ENCODE data around the gene CBFA2T3. TPM values are rescaled to one million over a fixed set of nuclear protein-coding genes. Genes with fewer than 3 reads are reported as not detected.

Gene CBFA2T3
- total and polyA plus RNA-seq, 2 donors (not counting 1 experiment from before 2014, with no cell fraction given): 40.8 to 58.3 TPM

DNA sequence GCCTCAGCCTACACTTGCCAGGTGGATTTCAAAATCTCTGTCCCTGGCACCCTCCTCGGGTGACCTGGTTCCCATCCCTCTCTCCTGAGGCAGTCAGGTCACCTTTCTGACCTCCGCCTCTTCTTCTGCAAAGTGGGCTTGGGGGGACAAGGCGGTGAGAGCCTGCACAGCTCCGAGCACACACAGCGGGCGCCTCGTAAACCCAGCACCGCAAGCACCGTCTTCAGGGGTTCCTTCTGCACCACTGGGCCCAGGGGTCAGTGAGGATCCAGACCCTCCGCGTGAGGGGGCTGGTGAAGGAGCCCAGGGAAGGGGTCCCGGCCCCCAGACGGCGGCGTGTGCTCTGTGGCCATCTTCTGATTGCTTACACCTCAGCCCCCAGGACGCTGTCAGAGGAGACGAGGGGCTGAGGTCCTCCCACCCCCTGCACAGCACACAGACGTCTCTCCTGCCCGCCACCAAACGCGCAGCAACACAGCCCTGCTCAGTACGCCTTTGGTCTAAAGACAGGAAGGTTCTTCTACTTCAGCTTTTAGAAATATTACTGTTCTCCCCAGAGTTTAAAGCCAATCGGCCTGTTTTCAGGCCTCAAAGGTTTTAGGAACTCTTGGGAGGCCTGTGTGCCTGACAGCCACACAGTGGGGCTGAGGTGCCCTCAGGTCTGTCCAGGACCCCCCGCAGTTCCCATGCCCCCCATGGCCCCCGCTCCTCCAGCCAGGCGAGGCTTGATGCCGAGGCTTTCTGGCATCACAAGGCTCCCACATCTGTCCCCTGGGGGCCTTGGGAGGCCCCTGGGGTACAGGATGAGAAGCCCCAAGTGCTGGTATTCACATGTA is 2.7 kb downstream of the CBFA2T3 start:
- peak overlapping the region; percentile 81 for H3K9ac ChIP-seq (ENCODE audit: low read length)

More for the DNA sequence above, 2.7 kb downstream of the CBFA2T3 start:
- WGBS (ENCODE audit: insufficient coverage): 24% methylated on average over 27 of the region's 27 CpGs
- H3K4me1 Mint-ChIP-seq: peaks cover 93% of the 10 kb centered on the region
- CTCF ChIA-PET: interaction anchor here (1.1 kb wide), 1 partner anchor 341 kb away, joined by 4 read pairs; no protein-coding TSS in a partner anchor
- peak overlapping the region; percentile 28 to 84 for H3K27ac ChIP-seq (ENCODE audit: low read length in 2 of 2)
- H3K79me2 ChIP-seq (ENCODE audit: control insufficient read depth, insufficient read depth, low read length): peaks cover 90% of the 10 kb centered on the region
- H3K4me2 ChIP-seq (replicated peaks; ENCODE audit: low read depth, low read length, poor library complexity, severe bottlenecking): peak overlapping the region; percentile 99
- peak overlapping the region; percentile 83 for H3K4me3 Mint-ChIP-seq
- POLR2A ChIA-PET: no interaction called here
- no peaks in the 10 kb centered on the region for H3K9me3 Mint-ChIP-seq (ENCODE audit: insufficient read depth)
- peaks cover 26% of the 10 kb centered on the region for H4K20me1 ChIP-seq (ENCODE audit: control insufficient read depth, insufficient read depth, low read length, poor library complexity, severe bottlenecking)
- peak overlapping the region in 4 of 5 experiments; percentile 63 to 76 (median 70) for H3K4me3 ChIP-seq (ENCODE audit: control extremely low read depth in 1 of 5, extremely low read depth in 1 of 5, insufficient read depth in 1 of 5, low read depth in 2 of 5, low read length in 4 of 5)
- TF ChIP-seq EZH2 (IDR thresholded peaks at IDR 0.05; ENCODE audit: borderline replicate concordance, insufficient read depth, low read depth, low read length, poor library complexity, severe bottlenecking): no peak
- no peak for TF ChIP-seq CTCF (IDR thresholded peaks at IDR 0.05)
- H2AFZ ChIP-seq (ENCODE audit: insufficient read depth, low read depth, low read length, poor library complexity, severe bottlenecking): no peak overlapping the region
- intact Hi-C loops (cut with micrococcal nuclease): no loop called here
- peaks cover 0 to 7% of the 10 kb centered on the region in 2 experiments for H3K36me3 ChIP-seq (replicated peaks in 1 of 2; ENCODE audit: control extremely low read depth in 1 of 2, control insufficient read depth in 1 of 2, extremely low read depth in 1 of 2, insufficient read depth in 2 of 2, low read length in 1 of 2)
- H3K9me3 ChIP-seq (ENCODE audit: control extremely low read depth in 1 of 3, control insufficient read depth in 2 of 3, insufficient read depth in 1 of 3, low read length in 2 of 3): peaks cover 0 to 4% (median 0%) of the 10 kb centered on the region in 3 donors
- H3K27me3 Mint-ChIP-seq: no peaks in the 10 kb centered on the region
- H3K4me1 ChIP-seq (ENCODE audit: control insufficient read depth in 2 of 2, insufficient read depth in 2 of 2, low read length in 2 of 2): peaks cover 89 to 100% of the 10 kb centered on the region in 2 donors
- peak overlapping the region; percentile 73 for H3K27ac Mint-ChIP-seq
- no peaks in the 10 kb centered on the region for H3K27me3 ChIP-seq (replicated peaks in 1 of 4; ENCODE audit: control extremely low read depth in 1 of 4, control insufficient read depth in 3 of 4, insufficient read depth in 4 of 4, low read length in 3 of 4)
- DNase-seq (peak; percentile 54), ATAC-seq (ENCODE audit: low read depth) (no peak)

Data from B cell (primary cell).